ENCODE measurements around the gene CHMP6. TPM values are rescaled to one million over a fixed set of nuclear protein-coding genes. Genes with fewer than 3 reads are reported as not detected.

The CHMP6 gene
- total RNA-seq, 1 donor from 2014 or later: 27.6 TPM

- Mint-ChIP-seq H3K4me1 (ENCODE audit: low read depth) (peaks cover 12% of the 10 kb centered on the region), H3K27me3 (ENCODE audit: low read depth) (peaks cover 15% of the 10 kb centered on the region), H3K9me3 (ENCODE audit: low read depth) (no peaks in the 10 kb centered on the region), H3K4me3 (ENCODE audit: unreplicated experiment) (no peak overlapping the region), H3K36me3 (ENCODE audit: low read depth) (no peaks in the 10 kb centered on the region), H3K27ac (ENCODE audit: unreplicated experiment) (no peak overlapping the region)
- no peak for TF ChIP-seq CTCF (IDR thresholded peaks at IDR 0.05)
- DNase-seq (ENCODE audit: low spot score): no peak
Measured at GRCh38 chr17:81026266-81027036, 34.8 kb downstream of the CHMP6 start.

- no peak overlapping the region for H3K27ac Mint-ChIP-seq (ENCODE audit: unreplicated experiment)
- no peaks in the 10 kb centered on the region for H3K36me3 Mint-ChIP-seq (ENCODE audit: low read depth)
- no peak overlapping the region for H3K4me3 Mint-ChIP-seq (ENCODE audit: unreplicated experiment)
- DNase-seq (ENCODE audit: low spot score): no peak
- peaks cover 12% of the 10 kb centered on the region for H3K4me1 Mint-ChIP-seq (ENCODE audit: low read depth)
- no peaks in the 10 kb centered on the region for H3K9me3 Mint-ChIP-seq (ENCODE audit: low read depth)
- peaks cover 15% of the 10 kb centered on the region for H3K27me3 Mint-ChIP-seq (ENCODE audit: low read depth)
- no peak for TF ChIP-seq CTCF (IDR thresholded peaks at IDR 0.05)
Measured at GRCh38 chr17:81027038-81027437, 35.4 kb downstream of the CHMP6 start.

GRCh38 chr17:81027591-81028505, 36.2 kb downstream of the CHMP6 start:
- Mint-ChIP-seq H3K4me1 (ENCODE audit: low read depth) (peaks cover 12% of the 10 kb centered on the region), H3K4me3 (ENCODE audit: unreplicated experiment) (no peak overlapping the region), H3K36me3 (ENCODE audit: low read depth) (no peaks in the 10 kb centered on the region), H3K9me3 (ENCODE audit: low read depth) (no peaks in the 10 kb centered on the region), H3K27me3 (ENCODE audit: low read depth) (peaks cover 15% of the 10 kb centered on the region), H3K27ac (ENCODE audit: unreplicated experiment) (no peak overlapping the region)
- TF ChIP-seq CTCF (IDR thresholded peaks at IDR 0.05): no peak
- no peak for DNase-seq (ENCODE audit: low spot score)

- peaks cover 17% of the 10 kb centered on the region for H3K4me1 Mint-ChIP-seq (ENCODE audit: low read depth)
- no peak for DNase-seq (ENCODE audit: low spot score)
Measured at GRCh38 chr17:81028506-81028858, 36.8 kb downstream of the CHMP6 start.

More at GRCh38 chr17:81028506-81028858, 36.8 kb downstream of the CHMP6 start:
- peaks cover 15% of the 10 kb centered on the region for H3K27me3 Mint-ChIP-seq (ENCODE audit: low read depth)
- no peaks in the 10 kb centered on the region for H3K36me3 Mint-ChIP-seq (ENCODE audit: low read depth)
- no peak overlapping the region for H3K27ac Mint-ChIP-seq (ENCODE audit: unreplicated experiment)
- H3K9me3 Mint-ChIP-seq (ENCODE audit: low read depth): no peaks in the 10 kb centered on the region
- no peak for TF ChIP-seq CTCF (IDR thresholded peaks at IDR 0.05)
- H3K4me3 Mint-ChIP-seq (ENCODE audit: unreplicated experiment): no peak overlapping the region

Data from chondrocyte (in vitro differentiated cells).